Astrocyte (in vitro differentiated cells and primary cell): ENCODE data around the gene GLRA3. TPM values are rescaled to one million over a fixed set of nuclear protein-coding genes. Genes with fewer than 3 reads are reported as not detected.

Source experiments
- DNase-seq: peaks from one replicate; pipeline ENCODE4 v3.0.0-alpha.2; 2010; ENCODE audit warnings: low read depth
- FAIRE-seq: peaks from 2 replicates; lab custom pipeline; 2011; peaks lifted over from hg19 to GRCh38; lab: Jason Lieb, UNC
- H2AFZ ChIP-seq: 2 replicates; pipeline ENCODE4 v1.6.0; 2012; ENCODE audit warnings: low read depth, low read length, inconsistent platforms
- H3K27ac ChIP-seq: 2 replicates; pipeline ENCODE4 v1.5.1; 2011; ENCODE audit warnings: low read depth, low read length, inconsistent platforms
- H3K27me3 ChIP-seq: 2 replicates; pipeline ENCODE4 v1.6.0; 2011; ENCODE audit warnings: low read length, inconsistent platforms; ENCODE audit not compliant: insufficient read depth
- H3K36me3 ChIP-seq: 2 replicates; pipeline ENCODE4 v1.5.1; 2011; ENCODE audit warnings: low read length, inconsistent platforms; ENCODE audit not compliant: insufficient read depth
- H3K4me1 ChIP-seq: 2 replicates; pipeline ENCODE4 v1.5.1; 2011; ENCODE audit warnings: low read length, inconsistent platforms; ENCODE audit not compliant: insufficient read depth
- H3K4me2 ChIP-seq: 2 replicates; pipeline ENCODE4 v1.6.0; 2012; ENCODE audit warnings: low read length, inconsistent platforms
- H3K4me3 ChIP-seq: 2 replicates; pipeline ENCODE4 v1.5.1; 2011; ENCODE audit warnings: low read depth, mild to moderate bottlenecking, low read length, inconsistent platforms; ENCODE audit not compliant: insufficient read depth
- H3K79me2 ChIP-seq: 2 replicates; pipeline ENCODE4 v1.6.0; 2012; ENCODE audit warnings: mild to moderate bottlenecking, low read length, inconsistent platforms; ENCODE audit not compliant: insufficient read depth
- H3K9ac ChIP-seq: 2 replicates; pipeline ENCODE4 v1.6.0; 2012; ENCODE audit warnings: mild to moderate bottlenecking, low read length, inconsistent platforms
- H3K9me3 ChIP-seq: 2 replicates; pipeline ENCODE4 v1.5.1; 2012; ENCODE audit warnings: low read depth, mild to moderate bottlenecking, low read length, inconsistent platforms; ENCODE audit not compliant: insufficient read depth
- H4K20me1 ChIP-seq: 2 replicates; pipeline ENCODE4 v1.6.0; 2012; ENCODE audit warnings: low read length, inconsistent platforms; ENCODE audit not compliant: insufficient read depth
- H3K27ac Mint-ChIP-seq: one replicate; pipeline ENCODE4 v1.8.0; 2021; ENCODE audit warnings: mild to moderate bottlenecking, mixed read lengths; ENCODE audit not compliant: unreplicated experiment
- H3K27me3 Mint-ChIP-seq: one replicate; pipeline ENCODE4 v1.8.0; 2021; ENCODE audit warnings: low read depth, mixed read lengths; ENCODE audit not compliant: unreplicated experiment
- H3K36me3 Mint-ChIP-seq: one replicate; pipeline ENCODE4 v1.8.0; 2021; ENCODE audit warnings: low read depth, mixed read lengths; ENCODE audit not compliant: unreplicated experiment
- H3K4me1 Mint-ChIP-seq: one replicate; pipeline ENCODE4 v1.8.0; 2021; ENCODE audit warnings: low read depth, mixed read lengths; ENCODE audit not compliant: unreplicated experiment
- H3K4me3 Mint-ChIP-seq: one replicate; pipeline ENCODE4 v1.8.0; 2021; ENCODE audit warnings: mild to moderate bottlenecking, moderate library complexity, mixed read lengths; ENCODE audit not compliant: unreplicated experiment
- H3K9me3 Mint-ChIP-seq: one replicate; pipeline ENCODE4 v1.8.0; 2021; ENCODE audit warnings: mild to moderate bottlenecking, mixed read lengths; ENCODE audit not compliant: unreplicated experiment
- CTCF ChIP-seq: IDR thresholded peaks from 2 replicates; pipeline ENCODE4 v1.5.1; 2011; ENCODE audit warnings: low read depth, mild to moderate bottlenecking, inconsistent platforms, low read length, moderate library complexity; ENCODE audit not compliant: insufficient read depth
- EZH2 ChIP-seq: IDR thresholded peaks from 2 replicates; pipeline ENCODE4 v1.6.1; 2012; ENCODE audit warnings: mild to moderate bottlenecking, low read length, inconsistent platforms; ENCODE audit not compliant: insufficient read depth
- total RNA-seq: library from RNA; stranded (reverse); gene quantifications from 2 replicates; pipeline ENCODE4 v1.2.1, GENCODE V29; 2021

GLRA3 gene
- total RNA-seq, 1 donor from 2014 or later = not detected

- no peaks in the 10 kb centered on the region for H3K79me2 ChIP-seq
- H3K27ac ChIP-seq = no peak overlapping the region
- no peaks in the 10 kb centered on the region for H3K36me3 Mint-ChIP-seq
- no peak for TF ChIP-seq EZH2
- TF ChIP-seq CTCF = no peak
- no peaks in the 10 kb centered on the region for H4K20me1 ChIP-seq
- H3K27me3 Mint-ChIP-seq = no peaks in the 10 kb centered on the region
- H3K4me3 ChIP-seq = no peak overlapping the region
- H3K27ac Mint-ChIP-seq = no peak overlapping the region
- H3K4me3 Mint-ChIP-seq = no peak overlapping the region
- no peaks in the 10 kb centered on the region for H3K27me3 ChIP-seq
- H3K4me2 ChIP-seq = no peak overlapping the region
- H3K9ac ChIP-seq = no peak overlapping the region
- H3K9me3 Mint-ChIP-seq = peaks cover 8% of the 10 kb centered on the region
- no peaks in the 10 kb centered on the region for H3K4me1 ChIP-seq
- H3K9me3 ChIP-seq = no peaks in the 10 kb centered on the region
- no peaks in the 10 kb centered on the region for H3K36me3 ChIP-seq
- H3K4me1 Mint-ChIP-seq = no peaks in the 10 kb centered on the region
- FAIRE-seq (no peak), DNase-seq (peak; percentile 56)
- no peak overlapping the region for H2AFZ ChIP-seq
These were observed 80.0 kb downstream of the GLRA3 start for GRCh38 chr4:174749091-174749490.

GRCh38 chr4:174746710-174747109 lies 82.3 kb downstream of the GLRA3 start:
- Mint-ChIP-seq H3K9me3 (peaks cover 8% of the 10 kb centered on the region), H3K36me3 (no peaks in the 10 kb centered on the region), H3K4me1 (no peaks in the 10 kb centered on the region), H3K4me3 (no peak overlapping the region), H3K27me3 (no peaks in the 10 kb centered on the region), H3K27ac (no peak overlapping the region)
- H3K4me1 ChIP-seq = no peaks in the 10 kb centered on the region
- no peak overlapping the region for H3K4me2 ChIP-seq
- H3K79me2 ChIP-seq = no peaks in the 10 kb centered on the region
- H3K27ac ChIP-seq = no peak overlapping the region
- no peak for DNase-seq
- H4K20me1 ChIP-seq = no peaks in the 10 kb centered on the region
- no peak overlapping the region for H3K4me3 ChIP-seq
- no peaks in the 10 kb centered on the region for H3K27me3 ChIP-seq
- no peak for TF ChIP-seq CTCF
- no peak for TF ChIP-seq EZH2
- no peak overlapping the region for H2AFZ ChIP-seq
- FAIRE-seq = no peak
- H3K9me3 ChIP-seq = no peaks in the 10 kb centered on the region
- H3K36me3 ChIP-seq = no peaks in the 10 kb centered on the region
- H3K9ac ChIP-seq = no peak overlapping the region

- no peaks in the 10 kb centered on the region for H3K4me1 ChIP-seq
- H3K27ac ChIP-seq = no peak overlapping the region
- no peak overlapping the region for H3K4me2 ChIP-seq
- no peaks in the 10 kb centered on the region for H4K20me1 ChIP-seq
- no peak overlapping the region for H3K4me3 ChIP-seq
- DNase-seq = no peak
- H3K4me1 Mint-ChIP-seq = no peaks in the 10 kb centered on the region
- TF ChIP-seq EZH2 = no peak
- no peak for TF ChIP-seq CTCF
- no peaks in the 10 kb centered on the region for H3K9me3 ChIP-seq
- H3K27ac Mint-ChIP-seq = no peak overlapping the region
- no peaks in the 10 kb centered on the region for H3K79me2 ChIP-seq
- no peak overlapping the region for H3K9ac ChIP-seq
- no peaks in the 10 kb centered on the region for H3K36me3 ChIP-seq
- H3K27me3 Mint-ChIP-seq = no peaks in the 10 kb centered on the region
- no peak for FAIRE-seq
- H3K9me3 Mint-ChIP-seq = peaks cover 8% of the 10 kb centered on the region
- no peak overlapping the region for H3K4me3 Mint-ChIP-seq
- no peaks in the 10 kb centered on the region for H3K36me3 Mint-ChIP-seq
- H3K27me3 ChIP-seq = no peaks in the 10 kb centered on the region
- no peak overlapping the region for H2AFZ ChIP-seq
These were observed 86.5 kb downstream of the GLRA3 start for GRCh38 chr4:174742561-174742960.
